ENCODE data around the gene PXDN.

DNA sequence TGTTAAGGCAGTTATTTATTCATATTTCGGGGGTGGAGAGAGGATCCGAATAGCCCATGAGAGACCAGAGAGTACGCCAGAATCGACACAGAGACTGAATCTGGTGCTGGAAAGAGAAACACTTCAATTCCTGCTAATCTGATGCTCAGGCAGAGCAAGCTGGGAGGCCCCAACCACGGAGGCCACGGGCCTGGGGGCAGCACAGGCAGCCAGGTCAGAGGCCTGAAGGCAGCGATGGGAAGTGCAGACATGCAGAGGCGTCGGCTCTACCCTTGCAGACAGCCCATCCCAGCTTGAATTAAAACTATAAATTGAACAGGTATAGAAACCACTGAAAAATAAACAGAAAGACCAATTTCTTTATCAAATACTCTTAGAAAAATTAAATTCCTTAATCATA, 50.6 kb downstream of the PXDN start:
- TF ChIP-seq, protein P1, sequence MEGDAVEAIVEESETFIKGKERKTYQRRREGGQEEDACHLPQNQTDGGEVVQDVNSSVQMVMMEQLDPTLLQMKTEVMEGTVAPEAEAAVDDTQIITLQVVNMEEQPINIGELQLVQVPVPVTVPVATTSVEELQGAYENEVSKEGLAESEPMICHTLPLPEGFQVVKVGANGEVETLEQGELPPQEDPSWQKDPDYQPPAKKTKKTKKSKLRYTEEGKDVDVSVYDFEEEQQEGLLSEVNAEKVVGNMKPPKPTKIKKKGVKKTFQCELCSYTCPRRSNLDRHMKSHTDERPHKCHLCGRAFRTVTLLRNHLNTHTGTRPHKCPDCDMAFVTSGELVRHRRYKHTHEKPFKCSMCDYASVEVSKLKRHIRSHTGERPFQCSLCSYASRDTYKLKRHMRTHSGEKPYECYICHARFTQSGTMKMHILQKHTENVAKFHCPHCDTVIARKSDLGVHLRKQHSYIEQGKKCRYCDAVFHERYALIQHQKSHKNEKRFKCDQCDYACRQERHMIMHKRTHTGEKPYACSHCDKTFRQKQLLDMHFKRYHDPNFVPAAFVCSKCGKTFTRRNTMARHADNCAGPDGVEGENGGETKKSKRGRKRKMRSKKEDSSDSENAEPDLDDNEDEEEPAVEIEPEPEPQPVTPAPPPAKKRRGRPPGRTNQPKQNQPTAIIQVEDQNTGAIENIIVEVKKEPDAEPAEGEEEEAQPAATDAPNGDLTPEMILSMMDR (IDR thresholded peaks at IDR 0.05) = no peak
- TF ChIP-seq POLR2A (IDR thresholded peaks at IDR 0.05) = no peak
- TF ChIP-seq POLR2AphosphoS5 (IDR thresholded peaks at IDR 0.05) = no peak

All from suprapubic skin (tissue), 4 donors.